B cell (primary cell): ENCODE measurements around the gene BMPER. TPM values are rescaled to one million over a fixed set of nuclear protein-coding genes. Genes with fewer than 3 reads are reported as not detected.

Source experiments
- ATAC-seq: fragments of 200-7000 bp; cut with Tn5 transposase; one replicate; pipeline ENCODE4 v1.10.0; 2021; ENCODE audit warnings: low read depth, mild to moderate bottlenecking, moderate number of reproducible peaks, moderate library complexity
- CTCF ChIA-PET: fragments of 350-600 bp; sonication (Branson Sonifier 250); formaldehyde crosslinking; loops from one replicate; lab custom pipeline; 2021; ENCODE audit warnings: antibody characterized with exemption, inconsistent platforms; lab: Charles Lee
- POLR2A ChIA-PET: fragments of 350-600 bp; sonication (Branson Sonifier 250); formaldehyde crosslinking; loops from one replicate; lab custom pipeline; 2021; ENCODE audit warnings: antibody characterized with exemption; lab: Charles Lee
- DNase-seq: peaks from one replicate; pipeline ENCODE4 v3.0.0; 2013
- H2AFZ ChIP-seq: 2 replicates; pipeline ENCODE4 v1.6.1; 2012; ENCODE audit warnings: mild to moderate bottlenecking, low read depth, low read length; ENCODE audit not compliant: insufficient read depth, poor library complexity, severe bottlenecking
- H3K27ac ChIP-seq, 2 donors: 1 replicate in 1 of 2; 2 replicates in 1 of 2; pipeline ENCODE4 v1.5.1; 2012 to 2013; ENCODE audit warnings: low read length in 2 of 2, mild to moderate bottlenecking in 2 of 2, moderate library complexity in 1 of 2
- H3K27me3 ChIP-seq, 4 experiments: fragments of 200-600 bp in 1 of 4; sonication (generic) in 1 of 4; replicated peaks in 1 of 4; 1 replicate in 2 of 4; 2 replicates in 2 of 4; pipeline versions ENCODE4 v1.6.1 to v1.7.0; 2013 to 2016; ENCODE audit warnings: low read length in 3 of 4, mild to moderate bottlenecking in 2 of 4, mixed read lengths in 1 of 4, moderate library complexity in 1 of 4; ENCODE audit not compliant: insufficient read depth in 4 of 4, control insufficient read depth in 3 of 4; ENCODE audit errors: control extremely low read depth in 1 of 4
- H3K36me3 ChIP-seq, 2 experiments: replicated peaks in 1 of 2; 1 replicate in 1 of 2; 2 replicates in 1 of 2; pipeline versions ENCODE4 v1.6.1 to v1.7.1; 2013; ENCODE audit warnings: low read length in 1 of 2; ENCODE audit not compliant: insufficient read depth in 2 of 2, control insufficient read depth in 1 of 2; ENCODE audit errors: control extremely low read depth in 1 of 2, extremely low read depth in 1 of 2
- H3K4me1 ChIP-seq, 2 donors: fragments of 200-600 bp in 1 of 2; sonication (generic) in 1 of 2; 1 replicate in 1 of 2; 2 replicates in 1 of 2; pipeline versions ENCODE4 v1.5.1 to v1.6.1; 2013 to 2017; ENCODE audit warnings: low read length in 2 of 2; ENCODE audit not compliant: control insufficient read depth in 2 of 2, insufficient read depth in 2 of 2
- H3K4me2 ChIP-seq: replicated peaks from 2 replicates; pipeline ENCODE3; 2012; ENCODE audit warnings: mild to moderate bottlenecking, low read depth, low read length; ENCODE audit not compliant: poor library complexity, severe bottlenecking
- H3K4me3 ChIP-seq, 5 experiments: fragments of 200-600 bp in 1 of 5; sonication (generic) in 1 of 5; 1 replicate in 3 of 5; 2 replicates in 2 of 5; pipeline versions ENCODE4 v1.5.1 to v1.7.0; 2011 to 2016; ENCODE audit warnings: low read length in 4 of 5, mild to moderate bottlenecking in 4 of 5, low read depth in 2 of 5, control low read depth in 1 of 5, moderate library complexity in 1 of 5; ENCODE audit not compliant: insufficient read depth in 1 of 5; ENCODE audit errors: control extremely low read depth in 1 of 5, extremely low read depth in 1 of 5
- H3K79me2 ChIP-seq: fragments of 200-600 bp; sonication (generic); one replicate; pipeline ENCODE4 v1.6.0; 2016; ENCODE audit warnings: low read length; ENCODE audit not compliant: control insufficient read depth, insufficient read depth
- H3K9ac ChIP-seq: fragments of 200-600 bp; sonication (generic); 2 replicates; pipeline ENCODE4 v1.6.1; 2017; ENCODE audit warnings: mild to moderate bottlenecking, low read length, moderate library complexity
- H3K9me3 ChIP-seq, 3 donors: one replicate each; pipeline versions ENCODE4 v1.6.1 to v1.7.1; 2013; ENCODE audit warnings: low read length in 2 of 3; ENCODE audit not compliant: control insufficient read depth in 2 of 3, insufficient read depth in 1 of 3; ENCODE audit errors: control extremely low read depth in 1 of 3
- H4K20me1 ChIP-seq: 2 replicates; pipeline ENCODE4 v1.6.0; 2012; ENCODE audit warnings: mild to moderate bottlenecking, low read length; ENCODE audit not compliant: insufficient read depth, control insufficient read depth, poor library complexity, severe bottlenecking
- H3K27ac Mint-ChIP-seq: one replicate; pipeline ENCODE4 v1.8.0; 2021; ENCODE audit warnings: mixed read lengths
- H3K27me3 Mint-ChIP-seq: one replicate; pipeline ENCODE4 v1.8.0; 2021; ENCODE audit warnings: mixed read lengths
- H3K4me1 Mint-ChIP-seq: one replicate; pipeline ENCODE4 v1.8.0; 2021; ENCODE audit warnings: mixed read lengths
- H3K4me3 Mint-ChIP-seq: one replicate; pipeline ENCODE4 v1.8.0; 2021; ENCODE audit warnings: mixed read lengths
- H3K9me3 Mint-ChIP-seq: one replicate; pipeline ENCODE4 v1.8.0; 2022; ENCODE audit warnings: mixed read lengths; ENCODE audit not compliant: insufficient read depth
- EZH2 ChIP-seq: IDR thresholded peaks from 2 replicates; pipeline ENCODE4 v1.6.1; 2012; ENCODE audit warnings: borderline replicate concordance, low read depth, mild to moderate bottlenecking, moderate library complexity, low read length; ENCODE audit not compliant: insufficient read depth, poor library complexity, severe bottlenecking
- WGBS: methylation state at CpG from one replicate; pipeline ENCODE4 v1.1.5; 2013; ENCODE audit warnings: missing lambda C conversion rate; ENCODE audit not compliant: insufficient coverage; 5-methylcytosine and 5-hydroxymethylcytosine counted together
- intact Hi-C: fragments of 100-400 bp; cut with micrococcal nuclease; formaldehyde crosslinking; loops from one replicate; pipeline ENCODE4 v1.10.0; 2022
- polyA plus RNA-seq: library from polyadenylated mRNA; depleted of rRNA; stranded (reverse); fragments of >200 nt; gene quantifications from 2 replicates; pipeline ENCODE4 v1.2.3, GENCODE V29; 2012
- total RNA-seq, 2 donors: library from RNA; stranded (reverse); fragments of 120-200 nt in 1 of 2; gene quantifications; 1 replicate in 1 of 2; 2 replicates in 1 of 2; pipeline versions ENCODE4 v1.2.3 to v1.2.4, GENCODE V29; 2013 to 2022
- TF ChIP-seq, protein P1 (sequence below): fragments of 200-600 bp; IDR thresholded peaks from one replicate; pipeline ENCODE4 v1.8.0; 2022; ENCODE audit warnings: antibody characterized with exemption, mild to moderate bottlenecking

BMPER gene
- total and polyA plus RNA-seq, 2 donors (not counting 1 experiment from before 2014, with no cell fraction given): not detected

DNA sequence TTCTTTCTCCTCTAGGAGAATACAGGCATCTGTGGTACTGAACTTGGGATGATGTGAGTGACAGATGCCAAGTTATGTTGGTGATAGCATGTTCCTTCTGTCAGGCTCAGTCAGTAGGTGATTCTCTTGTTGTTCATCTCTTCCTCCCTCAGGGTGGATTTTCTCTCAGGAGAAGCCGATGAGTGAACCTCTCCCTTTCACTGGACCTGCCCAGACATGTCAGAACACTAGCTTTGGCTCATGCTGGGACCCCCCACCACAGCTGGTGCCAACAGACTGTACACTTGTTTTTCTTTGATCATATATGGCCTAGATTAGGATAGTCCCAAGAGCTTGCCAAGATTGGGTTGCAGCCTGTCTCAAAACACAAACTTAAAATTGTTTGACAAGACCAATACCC is 129.4 kb downstream of the BMPER start:
- ChIA-PET POLR2A (no interaction called here), CTCF (no interaction called here)
- intact Hi-C loops: no loop called here
- no peaks in the 10 kb centered on the region for H3K9me3 Mint-ChIP-seq
- Histone ChIP-seq H3K27ac (no peak overlapping the region), H3K4me2 (no peak overlapping the region), H3K9ac (no peak overlapping the region), H3K79me2 (no peaks in the 10 kb centered on the region), H3K36me3 (no peaks in the 10 kb centered on the region), H4K20me1 (no peaks in the 10 kb centered on the region), H3K4me3 (no peak overlapping the region), H3K27me3 (no peaks in the 10 kb centered on the region), H2AFZ (no peak overlapping the region), H3K4me1 (no peaks in the 10 kb centered on the region), H3K9me3 (no peaks in the 10 kb centered on the region)
- H3K27ac Mint-ChIP-seq: no peak overlapping the region
- TF ChIP-seq EZH2: no peak
- TF ChIP-seq, protein P1, sequence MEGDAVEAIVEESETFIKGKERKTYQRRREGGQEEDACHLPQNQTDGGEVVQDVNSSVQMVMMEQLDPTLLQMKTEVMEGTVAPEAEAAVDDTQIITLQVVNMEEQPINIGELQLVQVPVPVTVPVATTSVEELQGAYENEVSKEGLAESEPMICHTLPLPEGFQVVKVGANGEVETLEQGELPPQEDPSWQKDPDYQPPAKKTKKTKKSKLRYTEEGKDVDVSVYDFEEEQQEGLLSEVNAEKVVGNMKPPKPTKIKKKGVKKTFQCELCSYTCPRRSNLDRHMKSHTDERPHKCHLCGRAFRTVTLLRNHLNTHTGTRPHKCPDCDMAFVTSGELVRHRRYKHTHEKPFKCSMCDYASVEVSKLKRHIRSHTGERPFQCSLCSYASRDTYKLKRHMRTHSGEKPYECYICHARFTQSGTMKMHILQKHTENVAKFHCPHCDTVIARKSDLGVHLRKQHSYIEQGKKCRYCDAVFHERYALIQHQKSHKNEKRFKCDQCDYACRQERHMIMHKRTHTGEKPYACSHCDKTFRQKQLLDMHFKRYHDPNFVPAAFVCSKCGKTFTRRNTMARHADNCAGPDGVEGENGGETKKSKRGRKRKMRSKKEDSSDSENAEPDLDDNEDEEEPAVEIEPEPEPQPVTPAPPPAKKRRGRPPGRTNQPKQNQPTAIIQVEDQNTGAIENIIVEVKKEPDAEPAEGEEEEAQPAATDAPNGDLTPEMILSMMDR: no peak
- ATAC-seq (no peak), DNase-seq (no peak)
- H3K4me1 Mint-ChIP-seq: no peaks in the 10 kb centered on the region
- no peaks in the 10 kb centered on the region for H3K27me3 Mint-ChIP-seq
- H3K4me3 Mint-ChIP-seq: no peak overlapping the region
- WGBS: no CpG with 5 or more reads among the region's 1 CpG

DNA sequence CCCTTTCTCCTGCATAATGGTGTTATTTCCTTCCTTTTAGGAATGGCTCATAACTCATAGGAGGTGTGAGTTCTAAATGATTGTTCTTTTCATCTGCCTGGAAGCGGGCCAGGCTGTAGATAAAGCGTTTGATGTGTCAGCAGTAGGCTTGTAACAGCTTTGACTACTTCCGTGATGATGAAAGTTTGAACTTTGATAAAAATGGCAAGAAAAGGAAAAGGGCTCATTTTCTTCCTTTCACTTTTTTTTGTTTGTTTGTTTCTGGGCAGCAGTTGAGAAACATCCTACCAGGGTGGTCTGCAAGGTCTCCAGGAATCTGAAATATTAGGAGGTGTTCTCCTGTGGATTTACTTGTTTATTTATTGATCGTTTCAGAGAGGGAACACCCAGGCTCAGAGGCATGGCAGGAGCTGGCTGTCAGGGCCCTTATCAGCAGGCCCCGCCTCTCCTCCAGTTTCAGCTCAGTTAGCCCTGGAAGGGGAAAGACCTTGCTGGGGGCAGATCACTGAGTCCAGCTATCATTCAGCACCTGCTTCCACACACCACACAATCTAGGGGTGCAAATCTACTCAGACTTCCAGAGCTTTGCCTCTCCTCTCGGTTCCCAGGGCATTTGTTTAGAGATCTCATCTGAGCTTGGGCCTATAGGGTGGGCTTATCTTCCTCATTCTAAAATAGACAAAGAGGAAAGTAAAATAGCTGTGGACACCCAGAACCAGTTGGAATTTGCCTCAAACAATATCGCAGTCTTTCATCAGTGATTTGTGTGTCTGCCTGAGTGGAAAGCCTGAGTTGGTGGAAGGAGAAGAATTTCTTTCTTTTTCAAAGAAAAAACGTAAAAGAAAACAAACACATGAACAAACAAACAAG is 130.9 kb downstream of the BMPER start:
- no peak overlapping the region for H3K4me3 Mint-ChIP-seq
- 85% methylated on average over 4 of the region's 8 CpGs for WGBS
- TF ChIP-seq, protein P1: no peak
- Histone ChIP-seq H3K9ac (no peak overlapping the region), H3K79me2 (no peaks in the 10 kb centered on the region), H3K27ac (no peak overlapping the region), H3K27me3 (no peaks in the 10 kb centered on the region), H3K4me2 (no peak overlapping the region), H3K4me3 (no peak overlapping the region), H2AFZ (no peak overlapping the region), H3K9me3 (no peaks in the 10 kb centered on the region), H3K36me3 (no peaks in the 10 kb centered on the region), H4K20me1 (no peaks in the 10 kb centered on the region), H3K4me1 (no peaks in the 10 kb centered on the region)
- POLR2A ChIA-PET: no interaction called here
- H3K27me3 Mint-ChIP-seq: no peaks in the 10 kb centered on the region
- no peak overlapping the region for H3K27ac Mint-ChIP-seq
- H3K9me3 Mint-ChIP-seq: no peaks in the 10 kb centered on the region
- CTCF ChIA-PET: no interaction called here
- intact Hi-C loops: no loop called here
- ATAC-seq (no peak), DNase-seq (no peak)
- no peaks in the 10 kb centered on the region for H3K4me1 Mint-ChIP-seq
